ENCODE results near the gene MAD1L1. TPM values are rescaled to one million over a fixed set of nuclear protein-coding genes. Genes with fewer than 3 reads are reported as not detected.

MAD1L1 gene
- total RNA-seq, 1 donor from 2014 or later, result 48.4 TPM

DNA sequence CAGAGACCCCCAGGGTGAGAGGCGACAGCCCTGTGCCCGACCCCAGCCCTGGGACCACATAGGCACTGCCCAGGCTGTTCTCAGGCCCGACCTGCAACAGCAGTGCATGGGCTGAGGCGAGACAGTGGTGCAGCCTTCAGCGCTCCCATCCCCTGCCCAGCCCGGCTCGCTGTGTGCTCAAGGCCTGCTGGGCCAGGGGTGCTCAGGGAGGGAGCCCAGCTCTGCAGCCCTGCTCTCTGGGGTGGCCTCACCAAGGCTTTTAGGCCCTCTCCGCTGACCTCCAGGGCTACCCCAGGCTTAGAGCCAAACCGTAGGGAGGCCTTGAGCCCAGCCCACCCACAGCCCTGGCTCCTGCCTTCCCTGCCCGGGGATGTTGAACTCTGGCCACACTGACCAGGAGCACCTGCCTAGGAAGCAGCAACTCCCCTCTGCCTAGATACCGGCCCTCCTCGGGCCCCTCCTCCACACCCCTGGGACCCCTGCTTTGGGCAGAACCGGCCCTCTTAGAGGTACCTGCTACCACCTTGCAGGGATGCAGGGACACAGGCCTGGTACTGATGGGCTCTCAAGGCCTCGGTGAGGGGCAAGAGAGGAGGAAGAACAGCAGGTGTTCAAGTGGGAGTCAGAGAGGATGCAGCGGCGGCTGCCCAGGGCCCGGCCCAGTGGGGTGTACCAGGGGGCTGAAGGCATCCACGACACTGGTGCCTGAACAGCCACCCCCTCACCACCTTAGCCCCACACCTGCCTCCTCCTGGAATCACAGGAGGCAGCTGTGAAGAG is 331.1 kb downstream of the MAD1L1 start:
- no peak for ATAC-seq
- no peaks in the 10 kb centered on the region for H3K9me3 ChIP-seq
- H3K27me3 ChIP-seq, result no peaks in the 10 kb centered on the region
- intact Hi-C loops (cut with DNase I), result no loop called here
- DNase-seq, result peak; percentile 46
- no peak for TF ChIP-seq CTCF (IDR thresholded peaks at IDR 0.05)
- H3K4me1 ChIP-seq, result no peaks in the 10 kb centered on the region
- no peak overlapping the region for H3K27ac ChIP-seq
- H3K4me3 ChIP-seq, result no peak overlapping the region
- H3K36me3 ChIP-seq, result peaks cover 5% of the 10 kb centered on the region

- intact Hi-C loops (cut with DNase I), result no loop called here
- Histone ChIP-seq H3K36me3 (peaks cover 5% of the 10 kb centered on the region), H3K27ac (no peak overlapping the region), H3K27me3 (no peaks in the 10 kb centered on the region), H3K9me3 (no peaks in the 10 kb centered on the region), H3K4me3 (no peak overlapping the region), H3K4me1 (no peaks in the 10 kb centered on the region)
- DNase-seq (no peak), ATAC-seq (no peak)
- TF ChIP-seq CTCF (IDR thresholded peaks at IDR 0.05), result no peak
Observed at GRCh38 chr7:1900847-1901246, 331.9 kb downstream of the MAD1L1 start.

GRCh38 chr7:1899951-1900762 is 332.6 kb downstream of the MAD1L1 start:
- Histone ChIP-seq H3K27ac (no peak overlapping the region), H3K4me3 (no peak overlapping the region), H3K9me3 (no peaks in the 10 kb centered on the region), H3K4me1 (no peaks in the 10 kb centered on the region), H3K36me3 (peaks cover 5% of the 10 kb centered on the region), H3K27me3 (no peaks in the 10 kb centered on the region)
- DNase-seq (no peak), ATAC-seq (no peak)
- no peak for TF ChIP-seq CTCF (IDR thresholded peaks at IDR 0.05)
- intact Hi-C loops (cut with DNase I), result no loop called here

- Histone ChIP-seq H3K27ac (no peak overlapping the region), H3K4me3 (no peak overlapping the region), H3K4me1 (no peaks in the 10 kb centered on the region), H3K27me3 (no peaks in the 10 kb centered on the region), H3K9me3 (no peaks in the 10 kb centered on the region), H3K36me3 (peaks cover 5% of the 10 kb centered on the region)
- no peak for DNase-seq
- intact Hi-C loops (cut with DNase I), result no loop called here
- peak; percentile 7 for ATAC-seq
- TF ChIP-seq CTCF (IDR thresholded peaks at IDR 0.05), result no peak
Observed at GRCh38 chr7:1899196-1899595, 333.5 kb downstream of the MAD1L1 start.

- no peak for TF ChIP-seq CTCF (IDR thresholded peaks at IDR 0.05)
- ATAC-seq (no peak), DNase-seq (no peak)
- H3K27me3 ChIP-seq, result no peaks in the 10 kb centered on the region
- peaks cover 5% of the 10 kb centered on the region for H3K36me3 ChIP-seq
- H3K9me3 ChIP-seq, result no peaks in the 10 kb centered on the region
- intact Hi-C loops (cut with DNase I), result no loop called here
- H3K4me3 ChIP-seq, result no peak overlapping the region
- no peaks in the 10 kb centered on the region for H3K4me1 ChIP-seq
- H3K27ac ChIP-seq, result no peak overlapping the region
Observed at GRCh38 chr7:1898628-1899185, 334.0 kb downstream of the MAD1L1 start.

Measured in upper lobe of right lung (tissue), 1 donor.